Activated CD4-positive, alpha-beta memory T cell treated with anti-CD3 and anti-CD28 coated beads for 36 hours (primary cell): ENCODE data around the gene SRRD. TPM values are rescaled to one million over a fixed set of nuclear protein-coding genes. Genes with fewer than 3 reads are reported as not detected.

Experiments used
- CTCF ChIA-PET: fragments of 350-600 bp; sonication (Branson Sonifier 250); formaldehyde crosslinking; loops from one replicate; lab custom pipeline; 2021; ENCODE audit warnings: antibody characterized with exemption, inconsistent platforms; lab: Charles Lee
- POLR2A ChIA-PET: fragments of 350-600 bp; sonication (Branson Sonifier 250); formaldehyde crosslinking; loops from one replicate; lab custom pipeline; 2021; ENCODE audit warnings: antibody characterized with exemption; lab: Charles Lee
- DNase-seq: peaks from one replicate; pipeline ENCODE4 v3.0.0-alpha.2; 2020
- H3K27ac Mint-ChIP-seq: one replicate; pipeline ENCODE4 v1.8.0; 2021; ENCODE audit warnings: mixed read lengths
- H3K27me3 Mint-ChIP-seq: one replicate; pipeline ENCODE4 v1.8.0; 2021; ENCODE audit warnings: mixed read lengths
- H3K36me3 Mint-ChIP-seq: one replicate; pipeline ENCODE4 v1.8.0; 2021; ENCODE audit warnings: mixed read lengths
- H3K4me1 Mint-ChIP-seq: one replicate; pipeline ENCODE4 v1.8.0; 2021; ENCODE audit warnings: low read depth, mixed read lengths
- H3K4me3 Mint-ChIP-seq: one replicate; pipeline ENCODE4 v1.8.0; 2021; ENCODE audit warnings: mild to moderate bottlenecking, mixed read lengths
- H3K9me3 Mint-ChIP-seq: one replicate; pipeline ENCODE4 v1.8.0; 2021; ENCODE audit warnings: mixed read lengths
- intact Hi-C: fragments of 100-400 bp; cut with micrococcal nuclease; formaldehyde crosslinking; loops from one replicate; pipeline ENCODE4 v1.15.1; 2023
- total RNA-seq, 2 experiments: library from RNA; stranded (reverse); gene quantifications; one replicate each; pipeline ENCODE4 v1.2.3, GENCODE V29; 2021

Gene SRRD
- total RNA-seq, 2 experiments from 2014 or later: 20.6 to 22.0 TPM

DNA sequence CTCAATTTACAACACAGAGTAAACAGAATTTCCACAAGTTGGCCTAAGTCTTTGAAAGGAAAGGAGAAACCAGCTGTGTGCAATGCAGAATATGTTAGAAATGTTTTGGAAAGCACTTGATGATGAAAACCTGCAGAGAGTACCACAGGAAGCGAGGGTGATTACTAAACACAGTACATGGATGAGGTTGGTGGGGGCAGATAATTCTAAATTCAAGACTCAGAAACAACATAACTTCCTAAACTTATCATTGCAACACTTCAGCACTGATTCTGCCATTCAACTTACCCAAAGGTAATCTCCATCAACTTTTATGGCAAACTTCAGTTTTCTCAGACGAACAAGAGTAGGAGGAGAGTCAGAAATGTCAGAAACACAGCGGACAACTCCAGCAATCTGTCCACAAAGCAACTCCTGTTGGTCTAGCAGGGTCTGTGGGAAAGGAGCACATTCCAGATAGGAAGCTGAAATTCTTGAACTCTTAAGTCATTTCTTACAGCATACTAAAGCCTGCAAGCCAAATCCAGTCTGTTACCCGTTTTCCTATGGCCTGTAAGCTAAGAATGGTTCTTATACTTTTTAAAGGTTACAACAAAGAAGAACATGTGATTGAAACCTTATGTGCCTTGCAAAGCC is 6.9 kb upstream of the SRRD start:
- Mint-ChIP-seq H3K36me3 (peaks cover 55% of the 10 kb centered on the region), H3K4me3 (no peak overlapping the region), H3K27ac (no peak overlapping the region), H3K9me3 (no peaks in the 10 kb centered on the region), H3K27me3 (no peaks in the 10 kb centered on the region), H3K4me1 (peaks cover 50% of the 10 kb centered on the region)
- DNase-seq: no peak
- intact Hi-C loops: no loop called here
- CTCF ChIA-PET: interaction anchor here (0.6 to 0.8 kb wide), 2 partner anchors 18 to 180 kb away, joined by 3 read pairs; partner anchors contain the start of gene MIAT
- POLR2A ChIA-PET: interaction anchor here (0.7 to 1.2 kb wide), 2 partner anchors 196 to 1400 kb away, joined by 4 to 6 read pairs; no protein-coding TSS in a partner anchor

DNA sequence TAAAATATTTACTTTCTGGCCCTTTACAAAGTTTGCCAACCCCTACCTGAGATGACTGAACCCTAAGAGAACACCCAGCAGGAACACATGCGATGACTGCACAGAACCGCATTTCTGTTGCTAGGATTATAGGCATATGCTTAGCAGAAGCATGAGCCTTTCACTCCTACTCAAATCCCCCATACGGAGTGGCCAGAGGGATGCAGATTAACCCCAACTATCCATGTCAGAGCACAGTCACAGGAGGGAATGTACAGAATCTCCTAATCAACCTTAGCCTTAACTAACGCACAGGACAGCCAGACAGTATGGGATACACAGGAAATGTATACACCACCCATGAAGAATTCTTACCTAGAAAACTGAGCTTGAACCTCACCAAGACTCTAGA is 6.3 kb upstream of the SRRD start:
- H3K9me3 Mint-ChIP-seq: no peaks in the 10 kb centered on the region
- DNase-seq: no peak
- H3K36me3 Mint-ChIP-seq: peaks cover 50% of the 10 kb centered on the region
- H3K27ac Mint-ChIP-seq: peak overlapping the region; percentile 47
- ChIA-PET POLR2A (no interaction called here), CTCF (interaction anchor here (0.8 kb wide), 1 partner anchor 180 kb away, joined by 3 read pairs; the partner anchor contains the start of gene MIAT)
- intact Hi-C loops: no loop called here
- H3K27me3 Mint-ChIP-seq: no peaks in the 10 kb centered on the region
- H3K4me1 Mint-ChIP-seq: peaks cover 55% of the 10 kb centered on the region
- no peak overlapping the region for H3K4me3 Mint-ChIP-seq

DNA sequence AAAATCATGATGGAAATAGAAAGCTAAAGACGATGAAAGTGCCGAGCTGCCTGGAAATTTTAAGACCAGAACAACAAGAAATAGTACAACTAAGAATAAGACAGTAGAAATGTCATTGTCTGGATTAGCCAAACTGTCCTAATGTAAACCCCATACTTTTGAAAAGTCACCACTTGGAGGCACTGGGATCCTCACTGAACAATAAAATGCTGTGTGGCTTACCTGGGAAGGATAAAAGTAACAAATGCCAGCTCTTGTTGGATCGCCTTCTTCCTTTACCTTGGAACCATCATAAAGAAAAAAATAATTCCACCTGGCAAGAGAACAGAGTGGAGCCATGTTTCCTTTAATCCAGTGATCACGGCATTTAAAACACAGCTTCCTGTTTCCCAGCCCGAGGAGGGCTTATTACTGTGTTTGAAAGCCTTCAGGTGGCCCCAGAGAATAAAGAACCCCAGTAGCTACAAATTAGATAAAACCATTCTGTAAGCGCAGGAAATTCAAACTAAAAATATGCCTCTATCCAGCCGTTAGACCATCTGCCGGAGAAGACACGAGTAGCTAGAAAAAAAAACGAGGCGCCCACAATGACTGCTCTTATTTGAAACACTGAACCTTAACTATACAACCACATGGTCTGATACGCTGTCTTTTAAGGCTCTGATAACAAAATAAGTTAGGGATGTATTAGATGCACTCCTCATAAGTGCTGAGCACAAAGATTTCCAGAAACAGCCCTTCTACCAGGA is 4.5 kb upstream of the SRRD start:
- DNase-seq: no peak
- Mint-ChIP-seq H3K4me3 (peak overlapping the region; percentile 71), H3K27ac (peak overlapping the region; percentile 68), H3K4me1 (peaks cover 63% of the 10 kb centered on the region), H3K36me3 (peaks cover 37% of the 10 kb centered on the region), H3K9me3 (no peaks in the 10 kb centered on the region), H3K27me3 (no peaks in the 10 kb centered on the region)
- ChIA-PET CTCF (interaction anchor here (0.9 to 1.5 kb wide), 10 partner anchors 19 to 194 kb away, joined by 3 to 8 read pairs (median 4); partner anchors contain the start of genes MIAT and TFIP11), POLR2A (interaction anchor here (0.6 kb wide), 1 partner anchor 28 kb away, joined by 3 read pairs; no protein-coding TSS in a partner anchor)
- intact Hi-C loops: loop anchor here (1.0 kb wide), 1 partner anchor 48 kb away; no protein-coding TSS in a partner anchor

GRCh38 chr22:26479792-26480610 is 3.7 kb upstream of the SRRD start:
- intact Hi-C loops: loop anchor here (1.0 kb wide), 1 partner anchor 49 kb away; no protein-coding TSS in a partner anchor
- Mint-ChIP-seq H3K4me3 (peak overlapping the region; percentile 71), H3K27me3 (no peaks in the 10 kb centered on the region), H3K9me3 (no peaks in the 10 kb centered on the region), H3K36me3 (peaks cover 32% of the 10 kb centered on the region), H3K4me1 (peaks cover 65% of the 10 kb centered on the region), H3K27ac (peak overlapping the region; percentile 92)
- DNase-seq: no peak
- ChIA-PET CTCF (interaction anchor here (0.9 to 2.0 kb wide), 7 partner anchors 18 to 193 kb away, joined by 3 to 10 read pairs (median 4); no protein-coding TSS in a partner anchor), POLR2A (no interaction called here)

DNA sequence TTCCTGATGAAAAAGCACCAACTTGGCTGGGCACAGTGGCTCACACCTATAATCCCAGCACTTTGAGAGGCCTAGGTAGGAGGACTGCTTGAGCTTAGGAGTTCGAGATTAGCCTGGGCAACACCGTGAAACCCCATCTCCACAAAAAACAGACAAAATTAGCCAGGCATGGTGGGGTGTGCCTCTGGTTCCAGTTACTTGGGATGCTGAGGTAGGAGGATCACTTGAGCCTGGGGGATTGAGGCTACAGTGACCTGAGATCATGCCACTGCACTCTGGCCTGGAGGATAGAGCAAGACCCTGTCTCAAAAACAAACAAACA is 3.1 kb upstream of the SRRD start:
- no peaks in the 10 kb centered on the region for H3K27me3 Mint-ChIP-seq
- intact Hi-C loops: no loop called here
- no peak for DNase-seq
- CTCF ChIA-PET: interaction anchor here (1.7 to 4.3 kb wide), 4 partner anchors 19 to 117 kb away, joined by 5 to 15 read pairs (median 12); no protein-coding TSS in a partner anchor
- POLR2A ChIA-PET: no interaction called here
- H3K4me1 Mint-ChIP-seq: peaks cover 70% of the 10 kb centered on the region
- peak overlapping the region; percentile 42 for H3K4me3 Mint-ChIP-seq
- H3K27ac Mint-ChIP-seq: peak overlapping the region; percentile 92
- no peaks in the 10 kb centered on the region for H3K9me3 Mint-ChIP-seq
- H3K36me3 Mint-ChIP-seq: peaks cover 31% of the 10 kb centered on the region

GRCh38 chr22:26481112-26481693 is 2.5 kb upstream of the SRRD start:
- no peak for DNase-seq
- H3K36me3 Mint-ChIP-seq: peaks cover 31% of the 10 kb centered on the region
- POLR2A ChIA-PET: interaction anchor here (0.6 to 3.9 kb wide), 3 partner anchors 51 to 109 kb away, joined by 3 to 41 read pairs (median 3); partner anchors contain the start of genes ASPHD2 and TPST2
- peak overlapping the region; percentile 42 for H3K4me3 Mint-ChIP-seq
- H3K4me1 Mint-ChIP-seq: peaks cover 76% of the 10 kb centered on the region
- intact Hi-C loops: loop anchor here (1.0 kb wide), 1 partner anchor 83 kb away; no protein-coding TSS in a partner anchor
- peak overlapping the region; percentile 92 for H3K27ac Mint-ChIP-seq
- no peaks in the 10 kb centered on the region for H3K27me3 Mint-ChIP-seq
- CTCF ChIA-PET: interaction anchor here (0.7 to 4.3 kb wide), 9 partner anchors 20 to 192 kb away, joined by 3 to 15 read pairs (median 5); partner anchors contain the start of gene TFIP11
- H3K9me3 Mint-ChIP-seq: no peaks in the 10 kb centered on the region

DNA sequence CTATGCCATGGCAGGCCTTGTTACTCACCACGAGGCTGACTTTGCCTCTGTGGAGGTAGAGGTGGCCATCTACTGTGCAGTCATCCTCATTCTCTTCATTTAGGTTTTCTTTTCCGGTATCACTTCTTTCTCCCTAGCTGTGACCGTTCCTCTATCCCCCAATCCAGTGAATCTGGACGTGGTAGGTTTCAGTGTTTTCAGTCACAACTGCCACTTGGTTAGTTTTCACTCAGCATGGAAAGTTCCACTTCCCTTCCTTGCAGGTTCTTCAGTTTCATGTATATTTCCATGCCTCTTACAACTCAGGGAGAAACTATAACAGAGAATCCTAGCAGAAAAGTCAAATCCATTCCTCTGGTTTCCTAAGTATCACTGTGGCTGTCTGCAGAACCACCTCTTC is 2.0 kb upstream of the SRRD start:
- peak overlapping the region; percentile 42 for H3K4me3 Mint-ChIP-seq
- POLR2A ChIA-PET: interaction anchor here (0.6 to 3.9 kb wide), 5 partner anchors 51 to 183 kb away, joined by 3 to 41 read pairs (median 5); partner anchors contain the start of genes ASPHD2 and TPST2
- peak; percentile 35 for DNase-seq
- H3K4me1 Mint-ChIP-seq: peaks cover 76% of the 10 kb centered on the region
- no peaks in the 10 kb centered on the region for H3K9me3 Mint-ChIP-seq
- CTCF ChIA-PET: interaction anchor here (0.7 to 4.3 kb wide), 11 partner anchors 20 to 197 kb away, joined by 3 to 18 read pairs (median 5); partner anchors contain the start of gene TFIP11
- no peaks in the 10 kb centered on the region for H3K27me3 Mint-ChIP-seq
- peaks cover 27% of the 10 kb centered on the region for H3K36me3 Mint-ChIP-seq
- peak overlapping the region; percentile 92 for H3K27ac Mint-ChIP-seq
- intact Hi-C loops: loop anchor here (1.0 to 2.0 kb wide), 2 partner anchors 83 to 177 kb away; no protein-coding TSS in a partner anchor

DNA sequence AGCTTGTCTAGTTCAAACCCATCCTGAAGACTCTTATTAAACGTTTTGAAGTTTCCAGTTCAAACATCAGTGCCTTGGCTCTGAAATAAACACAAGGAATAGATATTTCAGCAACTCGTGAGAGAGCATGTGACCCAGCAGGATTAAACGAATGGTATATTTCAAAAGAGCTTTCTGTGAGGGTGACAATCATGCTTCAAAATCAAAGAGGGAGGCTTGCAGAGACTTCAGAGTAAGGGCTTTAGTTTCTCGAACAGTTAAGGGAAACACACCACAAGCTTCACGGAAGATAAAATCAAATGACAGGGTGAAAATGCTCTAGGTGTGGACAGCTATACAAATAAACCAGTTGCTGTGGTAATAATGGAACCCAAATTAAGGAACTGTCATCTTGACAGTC is 1.5 kb upstream of the SRRD start:
- Mint-ChIP-seq H3K9me3 (no peaks in the 10 kb centered on the region), H3K4me1 (peaks cover 73% of the 10 kb centered on the region), H3K27ac (peak overlapping the region; percentile 92), H3K27me3 (no peaks in the 10 kb centered on the region), H3K4me3 (peak overlapping the region; percentile 96), H3K36me3 (peaks cover 24% of the 10 kb centered on the region)
- POLR2A ChIA-PET: interaction anchor here (0.6 to 3.9 kb wide), 6 partner anchors 47 to 190 kb away, joined by 3 to 41 read pairs (median 4); partner anchors contain the start of gene ASPHD2
- intact Hi-C loops: loop anchor here (2.0 kb wide), 1 partner anchor 177 kb away; no protein-coding TSS in a partner anchor
- no peak for DNase-seq
- CTCF ChIA-PET: interaction anchor here (0.8 to 4.3 kb wide), 10 partner anchors 21 to 196 kb away, joined by 3 to 18 read pairs (median 5); no protein-coding TSS in a partner anchor

GRCh38 chr22:26483043-26483438 is 636 bp upstream of the SRRD start:
- Mint-ChIP-seq H3K9me3 (no peaks in the 10 kb centered on the region), H3K36me3 (peaks cover 20% of the 10 kb centered on the region)

GRCh38 chr22:26484360-26484706 is 656 bp downstream of the SRRD start:
- no peaks in the 10 kb centered on the region for H3K27me3 Mint-ChIP-seq
- H3K4me3 Mint-ChIP-seq: peak overlapping the region; percentile 96
- peak overlapping the region; percentile 92 for H3K27ac Mint-ChIP-seq
- intact Hi-C loops: no loop called here
- peaks cover 19% of the 10 kb centered on the region for H3K36me3 Mint-ChIP-seq
- no peak for DNase-seq
- H3K9me3 Mint-ChIP-seq: no peaks in the 10 kb centered on the region
- ChIA-PET POLR2A (interaction anchor here (1.1 to 3.9 kb wide), 6 partner anchors 10 to 189 kb away, joined by 3 to 41 read pairs (median 9); partner anchors contain the start of gene ASPHD2), CTCF (interaction anchor here (0.7 to 4.3 kb wide), 10 partner anchors 10 to 190 kb away, joined by 3 to 18 read pairs (median 7); no protein-coding TSS in a partner anchor)
- peaks cover 59% of the 10 kb centered on the region for H3K4me1 Mint-ChIP-seq

More at GRCh38 chr22:26483043-26483438, 636 bp upstream of the SRRD start:
- DNase-seq: no peak
- intact Hi-C loops: loop anchor here (1.0 to 2.0 kb wide), 4 partner anchors 29 to 189 kb away; partner anchors contain the start of genes TFIP11 and TPST2
- H3K27me3 Mint-ChIP-seq: no peaks in the 10 kb centered on the region
- ChIA-PET POLR2A (interaction anchor here (0.8 to 3.9 kb wide), 18 partner anchors 11 to 199 kb away, joined by 3 to 41 read pairs (median 4); partner anchors contain the start of genes ASPHD2, TFIP11 and TPST2), CTCF (interaction anchor here (0.7 to 4.3 kb wide), 11 partner anchors 20 to 196 kb away, joined by 3 to 18 read pairs (median 5); no protein-coding TSS in a partner anchor)
- peak overlapping the region; percentile 96 for H3K4me3 Mint-ChIP-seq
- peak overlapping the region; percentile 92 for H3K27ac Mint-ChIP-seq
- peaks cover 64% of the 10 kb centered on the region for H3K4me1 Mint-ChIP-seq
